ENCODE data around the gene PCDH9.

The PCDH9 gene

DNA sequence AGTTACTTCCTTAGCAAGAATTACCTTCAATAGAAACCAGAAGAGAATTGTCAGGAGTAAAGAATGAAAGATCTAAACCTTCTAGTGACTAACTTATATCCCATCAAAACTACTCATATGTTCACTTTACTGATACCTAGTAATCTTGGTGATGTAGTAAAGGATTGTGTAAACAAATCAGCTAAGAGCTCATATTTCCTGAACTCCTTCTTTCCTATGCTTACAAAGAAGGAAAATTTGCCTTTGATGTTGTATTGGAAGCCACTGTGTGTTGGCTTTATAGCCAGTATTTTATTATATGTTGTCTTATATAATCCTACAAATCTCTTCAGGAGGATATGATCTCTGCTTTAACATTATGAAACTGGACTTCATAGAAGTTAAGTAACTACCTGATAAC, 671.0 kb downstream of the PCDH9 start:
- Histone ChIP-seq H3K4me2 (ENCODE audit: low read length) (0 out of 2 replicates have a peak overlapping the region, but pooled peaks have one; percentile 8), H2AFZ (ENCODE audit: low read length) (no peak overlapping the region), H3K9ac (ENCODE audit: low read length) (no peak overlapping the region), H3K9me2 (ENCODE audit: low read depth, low read length) (no peaks in the 10 kb centered on the region), H3K36me3 (ENCODE audit: insufficient read depth, low read length) (no peaks in the 10 kb centered on the region), H3K9me3 (ENCODE audit: low read length) (no peaks in the 10 kb centered on the region), H3K4me1 (ENCODE audit: insufficient read depth, low read length, severe bottlenecking) (peaks cover 26% of the 10 kb centered on the region), H3K79me2 (ENCODE audit: insufficient read depth, low read length) (no peaks in the 10 kb centered on the region), H3K27me3 (ENCODE audit: insufficient read depth, low read length) (no peaks in the 10 kb centered on the region), H3K27ac (ENCODE audit: low read depth, low read length, poor library complexity, severe bottlenecking) (peak overlapping the region; percentile 73), H3K4me3 (ENCODE audit: low read depth, low read length, poor library complexity, severe bottlenecking) (no peak overlapping the region), H4K20me1 (ENCODE audit: insufficient read depth, low read length) (no peaks in the 10 kb centered on the region), H3F3A (ENCODE audit: insufficient read depth, low read length) (0 out of 2 replicates have a peak, but pooled peaks cover 4% of the 10 kb centered on the region)
- TF ChIP-seq EZH2 (IDR thresholded peaks at IDR 0.05; ENCODE audit: borderline replicate concordance, low read length) (no peak), CTCF (IDR thresholded peaks at IDR 0.05; ENCODE audit: low read length) (no peak)

DNA sequence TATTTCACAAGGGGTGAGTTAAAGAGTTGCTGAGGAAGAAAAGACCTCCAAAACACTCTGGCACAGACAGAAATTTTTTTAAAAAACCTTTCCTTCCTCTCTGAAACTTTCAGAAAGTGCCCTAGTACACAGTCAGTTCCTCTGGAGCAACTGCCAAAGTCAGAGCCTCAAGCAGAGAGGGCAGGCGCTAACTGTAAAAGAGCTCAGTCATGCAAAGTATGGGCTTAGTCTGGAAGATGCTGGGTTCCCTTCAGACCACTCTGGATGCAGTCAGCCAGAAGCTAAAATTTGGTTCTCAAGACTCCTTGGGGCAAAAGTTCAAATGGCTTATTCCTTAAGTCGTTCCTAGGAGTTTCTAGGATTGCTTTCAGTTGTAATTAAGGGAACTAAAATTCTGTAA, 671.6 kb downstream of the PCDH9 start:
- H3K9me3 ChIP-seq (ENCODE audit: low read length) = no peaks in the 10 kb centered on the region
- no peaks in the 10 kb centered on the region for H4K20me1 ChIP-seq (ENCODE audit: insufficient read depth, low read length)
- no peak overlapping the region for H3K4me3 ChIP-seq (ENCODE audit: low read depth, low read length, poor library complexity, severe bottlenecking)
- H3K79me2 ChIP-seq (ENCODE audit: insufficient read depth, low read length) = no peaks in the 10 kb centered on the region
- peak overlapping the region; percentile 53; the same call in 1 of the 2 replicates for H2AFZ ChIP-seq (ENCODE audit: low read length)
- TF ChIP-seq CTCF (IDR thresholded peaks at IDR 0.05; ENCODE audit: low read length) = no peak
- no peak for TF ChIP-seq EZH2 (IDR thresholded peaks at IDR 0.05; ENCODE audit: borderline replicate concordance, low read length)
- H3K27me3 ChIP-seq (ENCODE audit: insufficient read depth, low read length) = no peaks in the 10 kb centered on the region
- no peak overlapping the region for H3K9ac ChIP-seq (ENCODE audit: low read length)
- no peaks in the 10 kb centered on the region for H3K36me3 ChIP-seq (ENCODE audit: insufficient read depth, low read length)
- H3F3A ChIP-seq (ENCODE audit: insufficient read depth, low read length) = 0 out of 2 replicates have a peak, but pooled peaks cover 4% of the 10 kb centered on the region
- H3K9me2 ChIP-seq (ENCODE audit: low read depth, low read length) = no peaks in the 10 kb centered on the region
- peaks cover 26% of the 10 kb centered on the region for H3K4me1 ChIP-seq (ENCODE audit: insufficient read depth, low read length, severe bottlenecking)
- H3K27ac ChIP-seq (ENCODE audit: low read depth, low read length, poor library complexity, severe bottlenecking) = peak overlapping the region; percentile 73
- peak overlapping the region; percentile 8; the same call in 1 of the 2 replicates for H3K4me2 ChIP-seq (ENCODE audit: low read length)

GRCh38 chr13:66557357-66557756, 672.8 kb downstream of the PCDH9 start:
- no peaks in the 10 kb centered on the region for H3K36me3 ChIP-seq (ENCODE audit: insufficient read depth, low read length)
- no peak overlapping the region for H3K4me3 ChIP-seq (ENCODE audit: low read depth, low read length, poor library complexity, severe bottlenecking)
- H3K79me2 ChIP-seq (ENCODE audit: insufficient read depth, low read length) = no peaks in the 10 kb centered on the region
- no peak overlapping the region for H3K9ac ChIP-seq (ENCODE audit: low read length)
- peak overlapping the region; percentile 45; the same call in 1 of the 2 replicates for H2AFZ ChIP-seq (ENCODE audit: low read length)
- no peaks in the 10 kb centered on the region for H4K20me1 ChIP-seq (ENCODE audit: insufficient read depth, low read length)
- H3K9me3 ChIP-seq (ENCODE audit: low read length) = peaks cover 7% of the 10 kb centered on the region; the same call in 1 of the 2 replicates
- TF ChIP-seq CTCF (IDR thresholded peaks at IDR 0.05; ENCODE audit: low read length) (no peak), EZH2 (IDR thresholded peaks at IDR 0.05; ENCODE audit: borderline replicate concordance, low read length) (no peak)
- no peaks in the 10 kb centered on the region for H3K27me3 ChIP-seq (ENCODE audit: insufficient read depth, low read length)
- H3K9me2 ChIP-seq (ENCODE audit: low read depth, low read length) = no peaks in the 10 kb centered on the region
- 0 out of 2 replicates have a peak, but pooled peaks cover 4% of the 10 kb centered on the region for H3F3A ChIP-seq (ENCODE audit: insufficient read depth, low read length)
- no peak overlapping the region for H3K4me2 ChIP-seq (ENCODE audit: low read length)
- H3K27ac ChIP-seq (ENCODE audit: low read depth, low read length, poor library complexity, severe bottlenecking) = peak overlapping the region; percentile 73
- H3K4me1 ChIP-seq (ENCODE audit: insufficient read depth, low read length, severe bottlenecking) = peaks cover 26% of the 10 kb centered on the region

Data from OCI-LY1 (cell line).